Fibroblast of lung (primary cell): ENCODE results near the gene WNT9A.

Experiments used
- EZH2 ChIP-seq: IDR thresholded peaks from 2 replicates; pipeline ENCODE4 v1.5.1; 2012; ENCODE audit warnings: low read length, control low read depth, mild to moderate bottlenecking; ENCODE audit errors: missing control alignments
- TF ChIP-seq, protein P1 (sequence below), 2 donors: IDR thresholded peaks in 1 of 2; conservative IDR thresholded peaks in 1 of 2; 1 replicate in 1 of 2; 2 replicates in 1 of 2; pipeline ENCODE4 v1.5.1; 2011 to 2012; ENCODE audit warnings: low read length in 2 of 2, control low read depth in 1 of 2, inconsistent platforms in 1 of 2, low read depth in 1 of 2, mild to moderate bottlenecking in 1 of 2

DNA sequence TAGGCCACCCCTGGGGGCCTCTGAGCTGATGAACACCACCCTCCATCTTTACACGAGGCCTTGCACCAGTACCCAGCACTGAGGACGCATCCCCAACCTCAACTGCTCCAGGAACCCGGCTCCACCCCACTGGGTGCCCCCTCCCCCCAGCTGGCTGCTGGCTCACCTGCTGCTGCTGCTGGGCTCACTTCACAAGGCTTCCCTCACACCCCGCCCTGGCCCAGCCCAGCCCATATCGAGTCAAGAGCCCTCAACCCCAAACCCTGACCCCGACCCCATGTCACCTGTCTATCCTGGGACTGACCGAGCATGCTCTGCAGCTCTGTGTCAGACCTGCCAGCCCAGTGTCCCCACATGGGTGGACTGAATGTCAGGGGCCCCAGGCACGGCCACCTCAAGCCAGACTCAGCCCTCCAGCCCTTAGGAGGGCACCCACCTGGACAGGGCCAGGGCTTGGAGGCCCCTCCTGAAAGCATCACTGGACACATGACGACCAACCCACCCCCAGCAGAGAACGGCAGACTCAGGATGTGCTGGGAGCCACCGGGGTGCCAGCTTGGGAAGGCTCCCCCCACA lies 21.4 kb downstream of the WNT9A start:
- TF ChIP-seq EZH2, result no peak
- TF ChIP-seq, protein P1, sequence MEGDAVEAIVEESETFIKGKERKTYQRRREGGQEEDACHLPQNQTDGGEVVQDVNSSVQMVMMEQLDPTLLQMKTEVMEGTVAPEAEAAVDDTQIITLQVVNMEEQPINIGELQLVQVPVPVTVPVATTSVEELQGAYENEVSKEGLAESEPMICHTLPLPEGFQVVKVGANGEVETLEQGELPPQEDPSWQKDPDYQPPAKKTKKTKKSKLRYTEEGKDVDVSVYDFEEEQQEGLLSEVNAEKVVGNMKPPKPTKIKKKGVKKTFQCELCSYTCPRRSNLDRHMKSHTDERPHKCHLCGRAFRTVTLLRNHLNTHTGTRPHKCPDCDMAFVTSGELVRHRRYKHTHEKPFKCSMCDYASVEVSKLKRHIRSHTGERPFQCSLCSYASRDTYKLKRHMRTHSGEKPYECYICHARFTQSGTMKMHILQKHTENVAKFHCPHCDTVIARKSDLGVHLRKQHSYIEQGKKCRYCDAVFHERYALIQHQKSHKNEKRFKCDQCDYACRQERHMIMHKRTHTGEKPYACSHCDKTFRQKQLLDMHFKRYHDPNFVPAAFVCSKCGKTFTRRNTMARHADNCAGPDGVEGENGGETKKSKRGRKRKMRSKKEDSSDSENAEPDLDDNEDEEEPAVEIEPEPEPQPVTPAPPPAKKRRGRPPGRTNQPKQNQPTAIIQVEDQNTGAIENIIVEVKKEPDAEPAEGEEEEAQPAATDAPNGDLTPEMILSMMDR (conservative IDR thresholded peaks at IDR 0.05 in 1 of 2, IDR thresholded peaks at IDR 0.05 in 1 of 2; ENCODE audit: low read depth in 1 of 2, low read length in 2 of 2), result no peak
